NCI-H748 (cell line): ENCODE data around the gene MRPL20.
"Not testable (repeated sequence)": the region's sequence is repeated elsewhere in the genome, so short reads cannot be mapped to it uniquely, and the experiment has no call there.

Source experiments
- DNase-seq: peaks from one replicate; lab custom pipeline; 2025; ENCODE audit not compliant: unreplicated experiment; lab: John Stamatoyannopoulos, UW

The MRPL20 gene

DNA sequence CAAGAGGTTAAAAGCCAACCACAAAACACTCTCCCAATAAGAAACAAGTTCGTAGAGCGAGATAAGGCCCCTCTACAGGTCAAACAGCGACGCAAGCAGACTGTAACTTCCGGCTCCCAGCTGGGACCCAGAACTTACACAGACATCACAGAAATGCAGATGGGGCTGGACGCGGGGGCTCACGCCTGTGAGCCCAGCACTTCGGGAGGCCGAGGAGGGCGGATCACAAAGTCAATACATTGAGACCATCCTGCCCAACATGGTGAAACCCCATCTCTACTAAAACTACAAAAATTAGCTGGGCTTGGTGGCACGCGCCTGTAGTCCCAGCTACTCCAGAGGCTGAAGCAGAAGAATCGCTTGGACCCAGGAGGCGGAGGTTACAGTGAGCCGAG lies 19.0 kb downstream of the MRPL20 start:
- no peak for DNase-seq

DNA sequence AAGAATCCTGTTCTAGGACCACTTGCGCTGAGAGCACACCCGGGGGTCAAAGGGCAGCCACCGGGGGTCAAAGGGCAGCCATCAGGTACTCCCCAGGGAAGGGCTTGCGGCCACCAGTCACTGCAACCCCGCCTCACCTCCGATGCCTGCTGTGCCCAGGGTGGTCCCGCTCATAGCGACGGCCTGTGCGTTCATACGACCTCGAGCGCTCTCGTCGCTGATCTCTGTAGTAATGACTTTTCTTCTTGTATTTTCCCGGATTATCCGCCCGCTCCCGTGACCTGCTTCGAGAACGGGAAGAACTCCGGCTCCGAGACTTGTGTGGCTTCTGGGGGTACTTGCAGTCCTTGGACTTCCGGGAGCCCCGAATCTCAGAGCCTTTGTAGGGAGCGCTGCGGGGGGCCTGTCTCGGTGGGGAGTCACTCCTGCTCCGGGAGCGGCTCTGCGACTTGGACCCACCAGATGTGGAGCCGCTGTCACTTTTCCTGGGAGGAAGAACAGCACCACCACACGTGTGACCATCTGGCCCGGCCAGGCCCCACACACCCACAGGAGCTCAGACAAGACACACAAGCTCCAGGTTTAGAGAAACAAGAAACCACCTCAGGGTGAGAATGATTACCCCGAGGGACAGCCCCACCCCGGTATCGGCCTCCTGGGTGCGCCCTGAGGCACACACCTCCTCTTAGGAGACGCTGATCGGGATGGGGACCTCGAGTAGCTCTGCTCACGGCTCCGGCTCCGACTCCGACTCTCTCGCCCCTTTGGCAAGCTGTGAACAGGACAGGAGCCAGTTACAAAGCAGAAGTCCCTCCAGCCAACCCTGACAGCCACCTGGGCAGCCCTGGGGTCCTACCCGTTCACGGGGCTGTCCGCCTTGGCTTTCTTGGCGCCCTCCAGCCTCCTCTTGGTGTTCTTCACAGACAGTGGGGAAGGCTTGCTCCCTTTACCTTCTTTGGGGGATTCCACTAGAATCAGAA lies 19.7 kb downstream of the MRPL20 start:
- no peak for DNase-seq

DNA sequence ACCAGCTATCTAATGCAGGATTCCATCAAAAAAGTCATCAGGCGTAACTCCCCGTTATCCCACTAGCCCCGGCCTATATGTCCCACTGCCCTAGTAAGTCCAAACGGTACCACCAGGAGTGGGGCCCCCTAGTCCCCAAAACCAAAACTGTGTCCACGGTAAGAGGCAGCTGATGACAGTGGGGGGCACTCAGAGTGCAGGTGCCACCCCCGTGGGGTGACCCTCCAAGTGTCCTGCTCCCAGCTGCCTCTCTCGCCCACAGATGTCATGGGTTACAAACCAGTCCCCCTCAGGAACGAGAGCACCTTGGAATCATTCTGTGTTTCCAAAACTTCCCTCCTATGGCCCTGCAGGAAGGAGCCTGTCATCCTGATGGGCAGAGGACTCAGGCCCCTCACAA lies 21.2 kb downstream of the MRPL20 start:
- DNase-seq: no peak

DNA sequence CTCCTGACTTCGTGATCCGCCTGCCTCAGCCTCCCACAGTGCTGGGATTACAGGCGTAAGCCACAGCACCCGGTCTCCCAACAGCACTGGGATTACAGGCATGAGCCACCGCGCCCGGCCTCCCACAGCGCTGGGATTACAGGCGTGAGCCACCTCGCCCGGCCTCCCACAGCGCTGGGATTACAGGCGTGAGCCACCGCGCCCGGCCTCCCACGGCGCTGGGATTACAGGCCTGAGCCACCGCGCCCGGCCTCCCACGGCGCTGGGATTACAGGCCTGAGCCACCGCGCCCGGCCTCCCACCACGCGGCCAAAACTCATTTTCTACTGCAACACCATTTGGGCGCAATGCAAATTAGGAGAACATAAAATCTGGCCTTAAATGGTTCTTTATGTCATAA lies 21.8 kb downstream of the MRPL20 start:
- not testable (repeated sequence) for DNase-seq

DNA sequence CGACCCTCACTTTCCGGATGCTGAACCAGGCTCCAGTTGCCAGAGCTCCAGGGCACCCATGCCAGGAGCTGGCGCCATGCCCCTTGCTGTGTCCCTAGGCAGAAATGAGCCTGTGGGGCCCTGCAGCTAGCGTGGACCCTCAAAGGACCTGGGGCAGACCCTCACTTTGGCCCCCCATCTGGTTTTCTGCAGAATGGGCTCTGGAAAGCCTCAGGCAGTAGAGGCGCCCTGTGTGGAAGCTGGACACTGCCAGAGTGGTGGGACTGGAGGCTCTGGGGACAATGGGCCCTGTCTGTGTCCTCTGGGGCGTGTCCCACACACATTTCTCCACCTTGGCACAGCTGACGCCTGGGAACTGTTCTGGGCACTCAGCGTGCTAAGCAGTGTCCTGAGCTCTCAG lies 25.8 kb downstream of the MRPL20 start:
- DNase-seq: no peak

DNA sequence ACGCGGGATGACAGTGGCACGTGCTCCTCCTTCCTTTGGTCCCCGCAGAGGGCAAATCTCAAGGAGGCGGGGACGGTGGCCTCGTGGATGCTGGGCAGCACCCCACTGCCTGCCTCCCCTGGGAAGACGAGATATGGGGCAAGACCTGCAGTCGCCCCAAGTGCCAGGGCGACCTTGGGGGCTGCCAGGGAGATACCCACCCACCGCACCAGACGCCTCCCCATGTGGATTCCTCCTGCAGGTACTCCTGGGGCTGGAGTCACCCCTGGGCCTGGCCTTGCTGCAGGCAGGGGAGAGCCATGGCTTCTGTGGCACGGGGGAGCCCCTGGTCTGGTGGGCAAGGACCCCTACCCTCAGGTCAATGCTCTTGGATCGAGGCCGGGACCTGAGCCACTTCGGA lies 26.2 kb downstream of the MRPL20 start:
- DNase-seq: no peak

DNA sequence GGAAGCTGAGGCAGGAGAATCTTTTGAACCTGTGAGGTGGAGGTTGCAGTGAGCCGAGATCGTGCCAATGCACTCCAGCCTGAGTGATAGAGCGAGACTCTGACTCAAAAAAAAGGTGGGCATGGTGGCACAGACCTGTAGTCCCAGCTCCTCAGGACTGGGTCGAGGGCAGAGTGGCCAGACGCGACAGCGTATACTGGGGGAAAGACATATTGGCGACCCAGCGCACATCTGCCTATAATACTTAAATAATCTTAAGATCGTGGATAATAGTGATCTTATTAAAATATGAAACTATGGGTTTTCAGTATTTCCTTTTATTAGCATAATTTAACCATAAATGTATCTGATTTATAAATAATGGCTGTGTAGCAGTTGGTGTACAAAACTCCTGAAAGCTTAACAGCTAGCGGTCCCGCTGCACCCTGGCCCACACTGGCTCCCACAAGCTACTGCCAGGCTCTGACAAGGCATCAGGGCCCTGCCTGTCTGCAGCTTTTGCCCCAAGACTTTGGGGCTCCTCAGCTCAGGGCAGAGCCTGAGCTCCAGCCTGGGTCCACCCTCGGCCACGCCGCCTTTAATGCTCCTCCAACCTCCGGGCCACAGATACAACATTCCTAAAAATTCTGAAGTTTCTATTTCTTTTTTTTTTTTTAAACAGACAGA lies 29.4 kb downstream of the MRPL20 start:
- DNase-seq: no peak

DNA sequence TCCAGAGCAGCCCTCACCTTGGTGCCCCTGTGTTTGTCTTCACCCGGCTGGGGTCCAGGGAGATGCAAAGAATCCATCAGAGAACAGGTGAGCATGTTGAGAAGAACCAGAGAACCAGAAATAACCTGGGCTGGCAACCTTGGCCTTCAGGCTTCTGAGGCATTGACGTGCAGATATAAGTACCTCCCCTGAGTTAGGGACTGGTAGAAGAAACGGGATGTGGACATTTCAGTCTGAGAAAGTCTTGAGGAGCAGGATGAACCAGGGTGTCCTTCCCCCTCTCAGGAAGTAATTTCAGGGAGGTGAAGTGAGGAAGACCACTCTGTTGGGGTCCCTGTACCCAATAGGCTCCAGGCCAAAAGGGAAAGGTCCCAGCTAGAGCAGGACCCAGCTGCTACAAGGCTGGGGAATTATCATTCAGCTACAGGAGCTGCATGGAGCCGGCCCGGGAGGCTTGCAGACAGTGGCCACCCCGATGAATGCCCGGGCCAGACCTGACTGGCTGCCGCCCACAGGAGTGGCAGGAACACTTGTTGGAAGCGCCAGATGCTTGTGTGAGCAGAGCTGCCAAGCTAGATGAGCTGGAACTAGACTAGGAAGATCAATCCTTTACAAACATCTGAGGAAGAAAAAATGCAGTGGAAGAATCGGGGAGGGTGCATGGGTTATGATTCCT lies 30.4 kb downstream of the MRPL20 start:
- no peak for DNase-seq

DNA sequence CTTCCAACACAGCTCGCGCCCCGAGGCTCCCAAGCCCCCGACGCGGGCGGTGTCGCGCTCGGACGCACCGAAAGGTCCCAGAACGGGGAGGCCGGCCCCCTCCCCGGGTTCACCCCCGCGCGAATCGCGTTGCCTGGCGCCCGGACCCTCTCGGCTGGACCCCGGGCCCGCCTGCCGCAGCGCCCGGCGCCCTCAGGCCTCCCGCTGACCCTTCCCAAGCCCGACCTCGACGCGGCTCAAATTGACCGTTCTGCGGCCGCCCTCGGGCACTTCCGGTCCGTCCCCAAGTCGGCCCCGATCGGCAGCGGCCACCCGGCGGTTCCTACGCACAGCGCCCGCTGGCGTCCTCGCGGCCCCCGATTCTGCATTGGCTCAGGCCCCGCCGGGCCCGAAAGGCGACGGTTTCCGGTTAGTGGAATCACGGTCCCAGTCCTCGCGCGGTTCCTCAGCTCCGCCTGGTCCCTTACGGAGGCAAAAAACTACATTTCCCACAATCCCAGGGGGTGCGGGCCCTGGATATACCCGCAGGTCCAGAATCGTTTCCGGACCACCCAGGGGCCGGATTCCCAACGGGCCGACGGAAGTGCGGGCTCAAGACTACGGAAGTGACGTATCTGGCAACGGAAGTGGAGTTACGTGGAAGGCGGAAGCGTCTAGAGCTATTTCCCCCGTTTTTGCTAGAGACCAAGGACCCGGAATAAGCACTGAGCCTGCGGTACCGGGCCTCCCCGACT lies 32.0 kb downstream of the MRPL20 start, which contains the start of gene AURKAIP1:
AURKAIP1 (minus strand) TSS at position 279 of the 734 bp plus-strand sequence. CDS start 451 bp downstream, outside the sequence.
- peak; percentile 99 for DNase-seq

DNA sequence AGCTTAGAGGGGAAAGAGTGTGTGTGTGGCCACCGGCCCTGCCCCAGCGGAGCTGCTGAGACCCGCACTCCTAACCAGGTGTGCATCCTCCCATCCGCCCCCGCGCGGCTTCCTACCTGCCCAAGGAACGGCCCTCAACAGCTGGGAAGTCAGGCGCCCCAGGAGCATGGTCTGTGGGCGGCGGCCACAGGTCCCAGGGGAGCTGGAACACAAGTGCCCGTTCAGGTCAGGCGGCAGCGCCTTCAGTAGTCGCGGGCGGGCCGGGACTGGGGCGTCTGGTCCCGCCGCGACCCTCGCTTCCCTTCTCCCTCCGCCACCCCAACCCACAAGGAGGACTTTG lies 32.5 kb downstream of the MRPL20 start:
- peak; percentile 13 for DNase-seq

DNA sequence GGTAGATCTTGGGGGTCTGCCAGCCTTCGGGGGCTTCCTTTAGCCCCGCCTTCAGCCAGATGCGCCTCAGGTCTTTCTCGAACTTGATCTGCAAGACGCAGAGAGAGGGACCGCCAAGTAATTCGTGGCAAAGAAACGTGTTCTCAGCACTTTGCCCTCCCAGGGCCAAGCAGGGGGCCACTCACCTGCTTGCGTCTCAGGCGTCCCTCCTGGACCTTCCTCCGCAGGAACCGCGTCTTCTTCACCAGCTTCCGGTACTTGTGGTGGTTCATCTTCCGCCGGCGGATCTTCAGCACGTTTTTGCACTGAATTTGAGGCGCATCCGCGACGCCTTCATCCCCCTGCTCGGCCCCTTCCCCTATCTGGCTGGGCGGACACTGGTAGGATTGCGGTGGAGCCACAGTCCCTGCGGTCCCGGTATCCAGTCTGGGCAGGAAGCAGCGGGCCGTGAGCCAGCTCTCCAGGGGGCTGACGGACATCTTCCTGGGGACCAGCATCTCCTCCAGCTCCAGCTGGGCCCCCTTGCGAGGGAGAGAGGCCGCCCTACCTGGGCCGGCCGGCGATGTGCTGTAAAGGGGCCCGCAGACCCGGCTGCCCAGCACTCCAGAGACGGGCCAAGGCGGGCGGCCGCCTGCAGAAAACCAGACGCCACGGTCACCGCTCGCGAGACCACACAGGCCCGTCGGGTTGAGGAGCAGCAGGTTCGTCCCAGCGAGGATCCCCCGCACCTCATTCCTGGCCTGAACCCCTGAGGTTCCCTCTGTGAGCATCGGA lies 33.1 kb downstream of the MRPL20 start:
- DNase-seq: no peak

DNA sequence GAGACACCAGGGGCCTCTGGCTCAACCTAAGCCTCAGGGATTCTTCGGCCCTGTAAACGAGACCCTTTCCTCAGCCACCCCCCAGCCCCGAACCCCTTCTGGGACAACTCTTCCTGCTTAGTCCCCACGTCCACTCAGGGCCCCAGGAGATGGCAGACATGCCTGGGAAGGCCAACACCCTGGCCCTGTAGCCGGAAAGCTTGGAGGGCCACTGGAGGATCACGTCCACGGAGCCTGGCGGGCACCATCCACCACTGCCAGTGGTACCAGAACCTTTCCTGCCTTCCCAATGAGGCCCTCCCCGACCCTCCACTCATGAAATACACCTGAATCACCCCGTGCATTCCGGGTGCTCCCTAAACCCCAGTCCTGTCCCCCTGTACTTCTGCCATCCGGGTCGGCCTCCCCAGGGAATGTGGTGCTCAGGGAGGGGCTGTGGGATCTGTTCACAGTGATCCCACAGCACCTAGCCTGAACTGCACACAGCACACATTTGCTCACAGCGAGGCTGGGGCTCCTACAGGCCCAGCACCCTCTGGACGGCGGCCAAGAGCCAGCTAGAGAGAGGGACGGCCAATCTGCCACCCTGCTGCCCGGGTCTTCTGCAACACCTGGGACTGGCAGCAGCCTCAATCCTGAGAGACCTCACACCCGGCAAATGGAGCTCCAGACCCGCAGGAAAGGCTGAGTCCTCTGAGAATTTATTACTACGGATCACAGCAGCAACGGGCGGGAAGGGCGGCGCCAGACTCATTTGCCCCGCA lies 33.9 kb downstream of the MRPL20 start:
- DNase-seq: no peak

DNA sequence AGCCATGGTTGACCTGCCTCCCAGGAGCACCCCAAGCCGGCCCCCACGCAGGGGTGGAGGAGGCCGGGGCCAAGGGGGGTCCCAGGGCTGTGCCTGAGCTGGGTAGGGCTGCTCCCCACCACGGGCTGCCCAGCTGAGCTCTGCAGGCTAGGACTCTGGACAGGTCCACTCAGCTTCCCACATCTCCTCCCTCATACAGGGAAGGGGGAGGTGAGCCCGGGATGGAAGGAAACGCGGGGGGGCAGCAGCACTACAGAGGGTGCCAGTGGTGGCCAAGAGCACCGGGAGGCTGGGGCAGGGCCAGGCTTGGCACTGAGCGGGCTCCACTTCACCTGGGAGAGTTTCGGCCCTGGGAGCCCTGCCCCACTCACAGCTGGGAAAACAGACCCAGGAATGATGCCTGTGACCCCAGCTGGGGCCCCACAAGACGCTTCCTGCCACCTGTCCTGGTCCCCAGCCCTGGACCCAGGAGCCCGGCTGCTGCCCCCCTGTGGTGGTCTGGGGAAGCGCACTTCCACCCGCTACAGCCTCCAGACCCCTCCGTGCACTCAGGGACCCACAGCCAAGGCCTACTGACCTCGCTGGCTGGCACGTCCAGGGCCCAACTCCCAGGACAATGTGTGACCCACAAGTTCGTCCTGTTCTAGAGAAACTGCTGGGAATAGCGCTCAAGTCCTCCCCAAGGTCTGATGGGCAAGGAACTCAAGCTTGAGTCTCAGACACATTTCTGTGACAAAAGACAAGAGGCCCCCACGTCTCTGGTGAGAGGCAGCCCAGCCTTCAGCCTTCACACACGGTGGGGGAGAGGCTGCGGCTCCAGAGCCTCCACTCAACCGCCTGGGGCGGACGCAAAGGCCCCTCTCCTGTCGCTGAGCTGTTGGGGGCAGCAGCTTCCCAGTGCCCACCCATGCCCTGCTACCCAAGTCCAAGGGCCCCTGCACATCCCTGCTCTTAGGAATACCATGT lies 35.1 kb downstream of the MRPL20 start:
- peak; percentile 42 for DNase-seq

DNA sequence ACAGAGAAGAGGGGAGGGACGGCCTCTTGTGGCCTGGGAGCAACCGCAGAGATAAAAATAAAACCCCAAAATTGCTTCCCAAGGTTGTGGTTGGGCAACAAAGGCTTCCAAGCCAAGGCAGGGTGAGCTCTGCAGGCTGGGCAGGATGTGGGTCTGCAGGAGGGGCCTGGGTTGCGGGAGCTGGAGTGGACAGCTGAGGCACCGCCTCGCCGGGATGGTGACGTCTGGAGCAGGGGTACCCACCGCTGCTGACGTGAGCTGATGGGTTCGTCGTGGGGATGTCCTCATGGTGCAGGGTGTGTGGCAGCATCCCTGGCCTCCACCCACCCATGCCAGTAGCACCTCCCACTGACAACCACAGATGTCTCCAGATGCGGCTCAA lies 35.7 kb downstream of the MRPL20 start:
- no peak for DNase-seq

DNA sequence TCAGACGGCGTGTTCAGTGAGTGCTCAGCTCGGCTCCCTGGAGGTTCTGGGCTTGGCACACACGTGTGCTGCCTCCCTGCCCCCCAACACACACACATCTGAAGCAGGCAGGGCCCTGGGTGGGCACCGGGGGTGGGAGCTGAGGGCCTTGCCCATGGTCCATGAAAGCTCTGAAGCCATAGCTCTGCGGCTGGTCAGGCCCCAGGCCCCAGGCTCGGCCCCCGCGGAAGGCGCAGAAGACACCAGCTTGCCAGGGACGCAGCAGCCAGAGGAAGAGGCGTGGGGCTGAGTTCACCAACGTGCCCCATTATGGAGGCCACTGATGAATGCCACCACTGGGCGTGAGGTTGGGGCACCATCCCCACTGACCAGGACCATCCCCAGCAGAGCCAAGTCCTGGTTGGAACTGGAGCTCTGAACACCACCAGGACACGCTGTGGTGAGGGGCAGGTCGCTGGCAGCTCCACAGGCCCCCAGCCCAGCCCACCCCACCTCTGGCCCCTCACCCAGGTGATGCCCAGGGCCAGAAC lies 36.3 kb downstream of the MRPL20 start:
- DNase-seq: no peak

DNA sequence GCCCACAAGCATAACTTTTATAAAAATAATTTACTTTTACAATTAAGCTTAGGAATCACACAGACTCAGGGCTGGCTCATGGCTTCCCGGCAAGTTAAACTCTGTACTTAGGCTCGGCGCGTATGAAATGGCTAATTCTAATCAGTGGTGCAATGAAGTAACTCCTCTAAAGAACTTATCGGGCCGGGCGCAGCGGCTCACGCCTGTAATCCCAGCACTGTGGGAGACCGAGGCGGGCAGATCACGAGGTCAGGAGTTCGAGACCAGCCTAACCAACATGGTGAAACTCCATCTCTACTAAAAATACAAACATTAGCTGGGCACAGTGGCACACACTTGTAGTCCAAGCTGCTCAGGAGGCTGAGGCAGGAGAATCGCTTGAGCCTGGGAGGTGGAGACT lies 37.0 kb downstream of the MRPL20 start:
- DNase-seq: not testable (repeated sequence)

DNA sequence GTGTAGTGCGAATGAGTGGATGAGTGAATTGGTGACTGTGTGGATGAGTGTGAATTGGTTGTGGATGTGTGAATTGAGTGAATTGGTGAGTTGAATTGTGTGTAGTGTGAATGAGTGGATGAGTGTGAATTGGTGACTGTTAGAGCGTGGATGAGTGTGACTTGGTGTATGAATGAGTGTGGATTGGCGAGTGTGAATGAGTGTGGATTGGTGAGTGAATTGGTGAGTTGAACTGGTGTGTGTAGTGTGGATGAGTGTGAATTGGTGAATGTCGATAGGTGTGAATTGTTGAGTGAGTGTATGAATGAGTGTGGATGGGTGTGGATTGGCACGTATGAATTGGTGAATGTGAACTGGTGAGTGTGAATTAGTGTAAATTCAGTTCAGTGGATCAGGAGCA lies 39.8 kb downstream of the MRPL20 start:
- no peak for DNase-seq

DNA sequence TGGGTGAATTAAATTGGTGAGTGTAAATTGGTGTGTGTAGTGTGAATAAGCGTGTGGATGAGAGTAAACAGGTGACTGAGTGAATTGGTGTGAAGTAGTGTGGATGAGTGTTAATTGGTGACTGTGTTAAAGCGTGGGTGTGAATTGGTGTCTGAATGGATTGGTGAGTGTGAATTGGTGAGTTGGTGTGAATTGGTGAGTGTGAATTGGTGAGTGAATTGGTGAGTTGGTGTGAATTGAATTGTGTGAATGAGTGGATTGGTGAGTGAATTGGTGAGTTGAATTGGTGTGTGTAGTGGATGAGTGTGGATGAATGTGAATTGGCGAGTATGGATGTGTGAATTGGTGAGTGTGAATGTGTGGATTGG lies 40.4 kb downstream of the MRPL20 start:
- DNase-seq: no peak
